ENCODE data around the gene CDHR1. TPM values are rescaled to one million over a fixed set of nuclear protein-coding genes. Genes with fewer than 3 reads are reported as not detected.

Gene CDHR1
- total RNA-seq, 4 donors from 2014 or later, result 0.27 TPM; not detected in 3

GRCh38 chr10:84238909-84239308 is 44.6 kb downstream of the CDHR1 start:
- TF ChIP-seq, protein P1, sequence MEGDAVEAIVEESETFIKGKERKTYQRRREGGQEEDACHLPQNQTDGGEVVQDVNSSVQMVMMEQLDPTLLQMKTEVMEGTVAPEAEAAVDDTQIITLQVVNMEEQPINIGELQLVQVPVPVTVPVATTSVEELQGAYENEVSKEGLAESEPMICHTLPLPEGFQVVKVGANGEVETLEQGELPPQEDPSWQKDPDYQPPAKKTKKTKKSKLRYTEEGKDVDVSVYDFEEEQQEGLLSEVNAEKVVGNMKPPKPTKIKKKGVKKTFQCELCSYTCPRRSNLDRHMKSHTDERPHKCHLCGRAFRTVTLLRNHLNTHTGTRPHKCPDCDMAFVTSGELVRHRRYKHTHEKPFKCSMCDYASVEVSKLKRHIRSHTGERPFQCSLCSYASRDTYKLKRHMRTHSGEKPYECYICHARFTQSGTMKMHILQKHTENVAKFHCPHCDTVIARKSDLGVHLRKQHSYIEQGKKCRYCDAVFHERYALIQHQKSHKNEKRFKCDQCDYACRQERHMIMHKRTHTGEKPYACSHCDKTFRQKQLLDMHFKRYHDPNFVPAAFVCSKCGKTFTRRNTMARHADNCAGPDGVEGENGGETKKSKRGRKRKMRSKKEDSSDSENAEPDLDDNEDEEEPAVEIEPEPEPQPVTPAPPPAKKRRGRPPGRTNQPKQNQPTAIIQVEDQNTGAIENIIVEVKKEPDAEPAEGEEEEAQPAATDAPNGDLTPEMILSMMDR (IDR thresholded peaks at IDR 0.05 in 4 of 5, conservative IDR thresholded peaks at IDR 0.05 in 1 of 5), result no peak
- Histone ChIP-seq H3K9me3 (no peaks in the 10 kb centered on the region), H3K27me3 (peaks cover 0 to 4% (median 2%) of the 10 kb centered on the region in 3 donors), H3K4me1 (no peaks in the 10 kb centered on the region), H3K36me3 (no peaks in the 10 kb centered on the region), H3K27ac (no peak overlapping the region), H3K4me3 (no peak overlapping the region)
- DNase-seq, result no peak
- intact Hi-C loops (cut with DNase I; ENCODE audit: low total_unique reads), result no loop called here
- no peak for ATAC-seq
- in situ Hi-C loops (cut with MboI; ENCODE audit: low sequenced_read_pairs in 4 of 4), result no loop called here

DNA sequence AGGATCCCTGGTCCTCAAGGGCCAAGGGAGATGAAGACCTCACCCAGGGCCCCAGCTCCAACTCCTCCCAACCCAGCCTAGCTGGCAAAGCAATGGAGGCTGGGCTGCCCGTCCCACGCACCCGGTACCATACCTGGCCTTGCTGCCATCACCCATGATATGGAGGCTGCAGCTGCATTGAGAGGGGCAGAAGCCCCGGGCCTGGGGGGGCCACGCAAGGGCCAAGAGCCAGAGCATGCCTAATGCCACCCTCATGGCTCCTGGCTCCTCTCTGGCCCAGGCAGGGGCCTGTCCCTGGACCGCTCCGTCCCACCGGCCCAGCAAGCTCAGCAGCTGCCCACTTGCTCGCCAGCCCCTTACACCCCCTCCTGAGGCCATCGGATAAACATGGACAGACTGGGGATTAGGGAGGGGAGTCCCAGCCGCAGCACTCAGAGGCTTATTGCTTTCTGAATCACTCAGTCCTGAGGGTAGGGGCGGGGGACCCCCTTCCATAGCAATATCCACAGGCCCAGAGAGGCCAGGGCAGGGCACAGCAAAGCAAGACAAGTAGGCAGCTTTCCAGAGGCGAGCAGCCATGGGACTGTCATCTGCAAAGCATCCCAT is 47.0 kb downstream of the CDHR1 start, which contains the start of gene LRIT1:
Gene LRIT1 (minus strand): TSS at position 362 of the 606 bp plus-strand sequence. CDS start 107 bp downstream, at position 255.
- TF ChIP-seq, protein P1 (IDR thresholded peaks at IDR 0.05 in 4 of 5, conservative IDR thresholded peaks at IDR 0.05 in 1 of 5), result no peak
- no peak for TF ChIP-seq POLR2A (IDR thresholded peaks at IDR 0.05)
- H3K4me3 ChIP-seq, result no peak within 1 kb of the TSS
- peaks cover 0 to 2% (median 2%) of the 10 kb centered on the region in 3 donors for H3K27me3 ChIP-seq
- in situ Hi-C loops (cut with MboI; ENCODE audit: low sequenced_read_pairs in 4 of 4) (no loop called here), intact Hi-C loops (cut with DNase I; ENCODE audit: low total_unique reads) (no loop called here)
- H3K27ac ChIP-seq, result no peak within 1 kb of the TSS
- H3K4me1 ChIP-seq, result no peaks in the 10 kb centered on the region
- ATAC-seq, result no peak
- H3K9me3 ChIP-seq, result no peaks in the 10 kb centered on the region
- DNase-seq, result no peak
- H3K36me3 ChIP-seq, result no peaks in the 10 kb centered on the region

GRCh38 chr10:84243759-84244158 is 49.4 kb downstream of the CDHR1 start:
- H3K9me3 ChIP-seq, result no peaks in the 10 kb centered on the region
- H3K4me1 ChIP-seq, result no peaks in the 10 kb centered on the region
- peaks cover 0 to 4% (median 0%) of the 10 kb centered on the region in 3 donors for H3K27me3 ChIP-seq
- in situ Hi-C loops (cut with MboI; ENCODE audit: low sequenced_read_pairs in 4 of 4), result no loop called here
- no peak overlapping the region for H3K4me3 ChIP-seq
- no peak overlapping the region for H3K27ac ChIP-seq
- ATAC-seq (no peak), DNase-seq (no peak)
- TF ChIP-seq POLR2A (IDR thresholded peaks at IDR 0.05), result no peak
- intact Hi-C loops (cut with DNase I; ENCODE audit: low total_unique reads), result no loop called here
- H3K36me3 ChIP-seq, result no peaks in the 10 kb centered on the region

DNA sequence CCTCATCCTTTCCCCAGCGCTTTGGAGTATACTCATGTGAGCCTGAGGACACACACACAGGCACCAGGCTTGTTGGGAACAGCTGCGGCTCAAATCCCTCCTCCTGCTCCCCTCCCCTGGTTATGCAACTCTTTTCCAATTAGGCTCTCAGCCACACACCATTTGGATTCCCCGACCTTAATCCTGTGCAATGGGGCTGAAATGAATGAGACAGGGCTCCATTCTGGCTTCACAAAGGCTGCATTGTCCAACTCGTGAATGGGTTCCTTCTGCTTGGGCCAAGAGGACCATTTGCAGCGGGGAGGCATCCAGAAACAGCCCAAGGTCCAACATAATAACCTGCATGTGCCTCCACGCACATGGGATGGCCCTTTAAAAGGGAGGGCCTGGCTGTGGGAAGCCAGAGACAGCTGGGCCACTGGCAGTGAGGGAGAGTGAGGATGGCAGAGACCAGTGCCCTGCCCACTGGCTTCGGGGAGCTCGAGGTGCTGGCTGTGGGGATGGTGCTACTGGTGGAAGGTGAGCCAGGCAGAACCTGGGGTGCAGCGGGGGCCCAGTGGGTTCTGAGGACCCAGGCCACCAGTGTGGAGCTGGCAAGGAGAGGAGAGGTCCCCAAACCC is 50.4 kb downstream of the CDHR1 start, which contains the start of gene RGR:
Gene RGR (plus strand): TSS at position 403 of the 620 bp plus-strand sequence. CDS start 38 bp downstream, at position 441.
- DNase-seq (peak in 1 of 2 donors; percentile 28), ATAC-seq (peak in 1 of 2 donors; percentile 65)
- TF ChIP-seq POLR2A (IDR thresholded peaks at IDR 0.05), result no peak
- TF ChIP-seq, protein P1 (IDR thresholded peaks at IDR 0.05 in 4 of 5, conservative IDR thresholded peaks at IDR 0.05 in 1 of 5), result no peak
- in situ Hi-C loops (cut with MboI; ENCODE audit: low sequenced_read_pairs in 4 of 4), result no loop called here
- Histone ChIP-seq H3K4me3 (no peak within 1 kb of the TSS), H3K4me1 (no peaks in the 10 kb centered on the region), H3K27ac (no peak within 1 kb of the TSS), H3K9me3 (no peaks in the 10 kb centered on the region), H3K36me3 (no peaks in the 10 kb centered on the region), H3K27me3 (peaks cover 0 to 4% (median 0%) of the 10 kb centered on the region in 3 donors)
- intact Hi-C loops (cut with DNase I; ENCODE audit: low total_unique reads), result no loop called here

- in situ Hi-C loops (cut with MboI; ENCODE audit: low sequenced_read_pairs in 4 of 4) (no loop called here), intact Hi-C loops (cut with DNase I; ENCODE audit: low total_unique reads) (no loop called here)
- H3K4me3 ChIP-seq, result no peak overlapping the region
- ATAC-seq (no peak), DNase-seq (no peak)
- no peak overlapping the region for H3K27ac ChIP-seq
- TF ChIP-seq POLR2A (IDR thresholded peaks at IDR 0.05), result no peak
- TF ChIP-seq, protein P1 (IDR thresholded peaks at IDR 0.05 in 4 of 5, conservative IDR thresholded peaks at IDR 0.05 in 1 of 5), result no peak
- peaks cover 0 to 4% (median 0%) of the 10 kb centered on the region in 3 donors for H3K27me3 ChIP-seq
- H3K9me3 ChIP-seq, result no peaks in the 10 kb centered on the region
- no peaks in the 10 kb centered on the region for H3K4me1 ChIP-seq
- no peaks in the 10 kb centered on the region for H3K36me3 ChIP-seq
Observed at GRCh38 chr10:84247496-84247895, 53.2 kb downstream of the CDHR1 start.

All from gastrocnemius medialis (tissue), 4 donors.